ENCODE results near the gene ZNF445.
"Not testable (repeated sequence)": the region's sequence is repeated elsewhere in the genome, so short reads cannot be mapped to it uniquely, and the experiment has no call there.

Gene ZNF445

DNA sequence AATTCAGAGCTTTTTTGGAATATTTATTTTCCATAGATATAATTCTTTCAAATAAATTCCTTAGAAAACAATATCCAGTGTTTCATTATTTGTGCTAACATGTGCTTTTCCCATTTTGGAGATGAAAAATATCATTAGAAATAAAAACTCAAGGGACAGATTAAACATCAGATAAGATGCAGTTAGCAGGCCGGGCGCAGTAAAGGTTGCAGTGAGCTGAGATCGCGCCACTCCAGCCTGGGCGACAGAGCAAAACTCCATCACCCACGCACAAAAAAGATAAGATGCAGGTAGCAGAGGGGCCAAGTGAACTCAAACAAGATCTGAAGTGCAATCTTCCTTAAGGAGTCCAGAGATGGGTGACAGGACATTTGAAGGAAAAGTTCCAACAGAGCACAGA is 48.0 kb downstream of the ZNF445 start:
- DNase-seq, result no peak

DNA sequence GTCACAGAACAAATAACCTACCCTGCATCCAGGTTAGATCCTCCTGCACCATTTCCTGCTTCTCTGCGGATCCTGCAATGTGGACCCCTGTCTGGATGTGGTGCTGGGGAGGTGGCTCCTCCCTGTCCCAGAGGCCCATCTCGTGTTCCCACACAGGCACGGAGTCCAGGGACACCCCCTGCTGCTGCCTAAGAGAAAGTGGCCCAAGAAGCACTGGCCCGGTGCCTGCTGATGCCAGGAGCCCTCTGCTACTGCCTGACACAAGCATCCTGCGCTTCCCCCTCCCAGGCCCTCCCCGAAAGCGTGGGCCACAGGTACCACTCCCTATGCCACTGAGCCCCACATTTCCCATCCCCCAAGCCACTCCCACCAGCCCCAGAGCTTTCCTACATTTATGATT is 48.6 kb downstream of the ZNF445 start:
- no peak for DNase-seq

- no peak for DNase-seq
Observed at GRCh38 chr3:44427683-44428082, 49.8 kb downstream of the ZNF445 start.

DNA sequence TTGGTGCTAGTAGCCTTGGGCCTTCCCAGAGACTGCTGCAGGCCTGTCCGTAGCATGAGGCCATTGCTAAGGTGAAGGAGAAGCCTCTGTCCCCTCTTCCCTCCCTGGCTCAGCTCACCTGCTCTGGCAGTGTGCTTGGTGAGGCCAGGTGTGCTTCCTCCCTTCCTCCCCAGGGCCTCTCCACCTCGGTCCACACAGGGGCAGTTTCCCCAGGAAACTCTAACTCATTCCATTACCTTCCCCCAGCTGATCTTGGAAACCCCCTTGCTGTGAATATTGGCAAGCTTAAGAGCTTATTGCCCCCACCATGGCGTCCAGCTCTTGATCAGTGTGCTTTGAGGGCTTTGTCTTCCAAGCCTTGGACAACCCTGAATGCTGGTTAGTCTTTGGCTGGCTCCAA is 52.7 kb downstream of the ZNF445 start:
- DNase-seq, result no peak

- DNase-seq, result no peak
Observed at GRCh38 chr3:44421280-44421679, 56.2 kb downstream of the ZNF445 start.

- DNase-seq, result no peak
Observed at GRCh38 chr3:44420676-44421075, 56.8 kb downstream of the ZNF445 start.

- no peak for DNase-seq
Observed at GRCh38 chr3:44419923-44420650, 57.4 kb downstream of the ZNF445 start.

DNA sequence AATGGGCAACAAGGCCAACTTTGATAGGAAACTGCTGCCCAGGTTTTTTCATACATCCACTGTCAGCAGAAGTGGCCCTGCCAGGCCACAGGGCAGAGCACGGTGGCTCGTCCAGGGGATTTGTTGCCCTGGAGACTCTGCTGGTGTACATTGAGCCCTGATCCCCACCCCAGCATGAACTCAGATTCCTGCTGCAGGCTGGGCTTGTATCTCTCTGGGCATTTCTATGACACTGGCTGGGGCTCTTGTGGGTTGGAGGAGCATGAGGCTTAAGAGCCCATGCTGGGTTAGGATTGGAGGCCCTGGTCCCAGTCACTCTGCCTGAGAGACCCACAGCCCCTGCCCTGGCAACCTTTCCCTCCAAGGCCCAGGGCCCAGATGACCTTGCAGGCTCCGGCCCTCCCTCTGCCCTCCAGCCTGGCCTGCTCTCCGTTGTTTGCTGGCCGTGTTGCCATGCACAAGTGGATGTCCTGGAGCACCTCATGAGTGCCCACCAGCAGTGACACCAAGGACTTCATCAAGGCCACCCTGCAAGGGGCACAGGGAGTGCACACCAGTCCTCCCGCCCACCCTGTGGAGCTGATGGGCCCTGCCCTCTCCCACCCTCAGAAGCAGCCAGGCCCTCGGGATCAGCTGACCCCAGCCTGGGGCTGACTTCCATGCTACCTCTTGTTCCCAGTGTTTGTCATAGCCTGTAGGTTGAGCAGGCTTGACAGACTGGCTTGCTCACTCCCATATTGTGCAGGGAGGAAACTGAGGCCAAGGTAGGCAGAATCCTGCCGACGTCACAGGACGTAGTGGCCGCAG is 58.2 kb downstream of the ZNF445 start:
- no peak for DNase-seq

DNA sequence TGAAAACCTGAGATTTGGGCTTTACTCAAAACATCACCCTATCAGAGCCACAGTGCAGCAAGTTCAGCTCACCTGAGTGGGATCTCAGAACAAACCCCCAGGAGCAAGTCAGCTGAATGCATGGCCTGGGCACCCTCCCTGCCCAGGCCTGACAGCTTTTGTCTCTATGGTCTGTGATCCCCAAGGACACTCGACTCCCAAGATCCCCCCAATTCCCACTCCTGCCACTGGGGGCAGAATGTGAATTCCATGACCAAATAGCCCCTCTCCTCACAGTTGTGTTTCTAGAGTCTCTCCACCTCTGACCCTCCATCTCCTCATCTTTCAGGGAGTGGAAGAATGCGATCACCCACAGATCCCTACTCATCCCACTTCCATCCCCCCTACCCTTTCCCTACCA is 58.9 kb downstream of the ZNF445 start:
- DNase-seq, result no peak

- not testable (repeated sequence) for DNase-seq
Observed at GRCh38 chr3:44418118-44418517, 59.4 kb downstream of the ZNF445 start.

- DNase-seq, result no peak
Observed at GRCh38 chr3:44416031-44417030, 61.1 kb downstream of the ZNF445 start.

DNA sequence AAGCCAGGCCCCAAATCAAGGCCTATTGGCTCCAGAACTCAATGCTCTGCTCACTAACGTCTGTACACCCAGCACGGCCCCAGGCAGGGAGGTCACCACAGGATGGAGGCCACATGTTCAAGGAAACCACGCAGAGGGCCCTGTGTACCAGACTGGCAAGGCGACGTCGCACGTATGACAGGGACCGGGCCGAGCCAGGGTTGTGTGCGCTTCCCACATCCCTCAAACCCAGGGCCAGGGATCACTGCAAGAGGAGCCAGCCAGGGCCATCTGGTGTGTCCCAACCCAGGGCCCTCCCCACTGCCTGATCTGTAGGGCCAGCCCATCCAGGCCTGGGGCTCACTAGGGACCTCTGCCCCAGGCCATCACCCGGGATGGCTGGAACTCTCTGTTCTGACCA is 62.0 kb downstream of the ZNF445 start:
- no peak for DNase-seq

DNA sequence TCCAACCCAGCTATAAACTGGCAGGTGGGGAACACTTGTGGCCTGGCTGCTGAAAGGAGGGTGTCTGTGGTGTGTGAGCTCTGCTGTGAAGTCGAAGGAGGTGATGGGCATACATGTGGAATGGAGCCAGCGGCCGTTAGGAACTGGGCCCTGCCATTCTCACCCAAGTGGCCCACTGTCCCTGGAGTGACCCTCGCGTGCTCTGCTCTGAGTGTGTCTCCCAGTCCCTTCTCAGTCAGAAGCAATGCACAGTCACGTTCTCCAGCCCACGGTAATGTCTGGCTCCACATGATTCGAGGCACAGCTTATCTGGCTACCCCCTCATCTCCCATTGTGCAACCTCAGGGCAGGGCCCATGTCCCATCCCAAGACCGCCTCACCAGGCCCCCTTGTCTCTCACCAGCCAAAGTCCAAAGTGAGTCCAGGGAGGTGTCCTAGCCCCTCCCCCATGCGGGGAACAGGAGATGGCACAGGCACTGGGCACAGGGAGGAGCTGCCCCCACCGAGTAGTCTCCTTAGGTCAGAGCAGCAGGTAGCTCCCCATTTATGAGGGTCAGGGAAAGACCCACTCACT is 62.9 kb downstream of the ZNF445 start:
- no peak for DNase-seq

- DNase-seq, result no peak
Observed at GRCh38 chr3:44412365-44412764, 65.1 kb downstream of the ZNF445 start.

- no peak for DNase-seq
Observed at GRCh38 chr3:44411031-44411645, 66.3 kb downstream of the ZNF445 start.

DNA sequence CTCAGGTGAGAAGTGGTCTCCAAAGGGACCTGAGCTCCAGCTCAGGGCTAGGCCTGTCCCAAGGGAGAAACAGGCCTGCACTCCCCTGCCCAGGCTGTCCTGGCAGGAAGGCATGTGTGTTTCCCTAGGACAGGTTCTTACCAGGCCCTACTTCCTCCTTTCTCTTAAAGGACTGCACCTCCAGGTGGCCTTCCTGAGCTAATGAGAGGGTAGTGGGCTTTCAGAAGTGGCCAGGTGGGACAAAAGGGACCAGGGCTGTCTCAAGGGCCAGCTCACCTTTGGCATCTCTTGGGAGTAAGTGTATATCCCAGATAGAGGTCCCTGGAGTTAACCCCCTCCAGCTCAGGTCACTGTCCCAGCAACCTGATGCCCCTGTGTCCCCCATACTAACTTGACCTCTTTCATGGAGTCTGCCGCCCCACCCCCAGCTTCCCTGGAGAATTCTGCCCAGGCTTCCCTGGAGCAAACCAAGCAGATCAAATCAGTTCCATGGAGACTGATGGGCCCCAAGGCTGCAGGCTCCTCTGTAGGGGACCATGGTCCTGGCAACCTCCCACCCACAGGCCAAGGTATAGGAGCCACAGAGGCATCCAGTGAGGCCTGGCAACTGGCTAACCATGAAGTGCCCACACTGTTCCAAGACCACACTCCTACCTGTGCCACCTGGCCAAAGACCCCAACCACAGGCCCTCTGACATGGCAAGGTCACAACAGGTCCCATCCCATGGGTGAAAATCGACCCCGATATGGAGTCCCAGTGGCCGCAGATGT is 67.6 kb downstream of the ZNF445 start:
- no peak for DNase-seq

- no peak for DNase-seq
Observed at GRCh38 chr3:44402548-44402947, 74.9 kb downstream of the ZNF445 start.

- DNase-seq, result no peak
Observed at GRCh38 chr3:44400771-44401170, 76.7 kb downstream of the ZNF445 start.

DNA sequence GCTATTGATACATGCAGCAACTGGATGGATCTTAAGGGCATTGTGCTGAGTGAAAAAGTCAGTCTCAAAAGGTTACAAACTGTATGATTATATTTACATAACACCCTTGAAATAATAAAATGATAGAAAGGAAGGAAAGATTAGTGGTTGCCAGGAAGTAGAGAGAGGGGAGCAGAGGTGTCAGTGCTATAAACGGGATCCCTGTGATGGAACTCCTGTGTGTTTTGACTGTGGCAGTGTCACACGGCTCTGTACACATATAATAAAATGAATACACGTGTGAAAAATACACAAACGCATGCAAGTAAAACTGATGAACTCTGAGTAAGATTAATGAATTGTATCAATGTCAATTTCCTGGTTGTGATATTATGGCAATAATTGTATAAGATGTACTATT is 78.6 kb downstream of the ZNF445 start:
- no peak for DNase-seq

DNA sequence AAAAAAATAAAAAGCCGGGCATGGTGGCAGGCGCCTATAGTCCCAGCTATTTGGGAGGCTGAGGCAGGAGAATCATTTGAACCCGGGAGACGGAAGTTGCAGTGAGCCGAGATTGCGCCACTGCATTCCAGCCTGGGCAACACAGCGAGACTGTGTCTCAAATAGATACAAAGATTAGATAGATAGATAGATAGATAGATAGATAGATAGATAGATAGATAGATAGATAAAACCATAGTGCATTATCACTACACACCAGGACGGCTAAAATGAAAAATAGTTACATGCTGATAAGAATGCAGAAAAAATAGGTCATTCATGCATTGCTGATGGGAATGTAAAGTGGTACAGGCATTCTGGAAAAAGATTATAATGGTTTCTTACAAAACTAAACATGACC is 79.2 kb downstream of the ZNF445 start:
- DNase-seq, result not testable (repeated sequence)
